ENCODE data around the gene TMEM17. TPM values are rescaled to one million over a fixed set of nuclear protein-coding genes. Genes with fewer than 3 reads are reported as not detected.
A peak's percentile ranks its signal among the peaks of the same experiment; 100 is the strongest.

The TMEM17 gene
- total and polyA plus RNA-seq, 9 of the 15 experiments (the other 6 are each of a cell fraction or from before 2014, with no cell fraction given): 0.58 to 2.2 (median 1.2) TPM

DNA sequence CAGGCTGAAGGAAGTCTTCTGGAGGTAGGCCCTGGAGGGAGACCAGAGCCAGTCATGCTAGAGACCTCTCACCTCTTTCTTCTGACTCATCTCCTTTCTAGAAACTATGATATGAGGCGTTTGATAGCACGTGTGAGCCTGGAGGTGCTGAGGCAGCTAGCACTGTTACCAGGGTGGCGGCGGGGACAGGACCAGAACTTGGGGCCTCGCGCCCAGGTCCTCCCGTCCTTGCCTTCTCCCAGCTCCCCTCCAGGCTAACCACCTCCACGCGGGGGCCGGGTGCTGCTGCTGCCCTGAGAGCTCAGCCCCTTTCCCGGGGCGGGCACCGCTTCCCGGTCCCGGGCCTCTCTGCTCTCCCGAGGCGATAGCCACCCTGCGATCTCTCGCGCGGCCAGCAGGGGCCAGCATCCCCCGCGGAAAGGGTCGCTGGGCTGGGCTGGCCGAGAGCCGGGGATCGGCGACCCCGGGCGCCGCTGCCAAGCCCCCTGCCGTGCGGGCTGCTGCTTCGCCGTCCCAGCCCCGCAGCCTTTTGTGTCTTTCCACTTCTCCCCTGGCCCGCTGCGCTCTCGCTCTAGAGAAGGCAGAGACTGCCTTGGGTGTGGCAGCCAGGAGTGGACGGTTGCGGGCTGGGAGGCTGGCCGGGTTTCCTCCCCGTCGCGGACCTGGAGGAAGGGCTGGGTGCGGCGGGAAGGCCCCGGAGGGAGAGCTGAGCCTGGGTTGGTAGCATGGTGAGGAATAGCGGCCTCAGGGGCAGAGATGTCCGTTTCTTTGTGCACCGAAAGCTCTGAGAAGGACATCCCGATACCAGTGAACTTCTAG lies 49.1 kb downstream of the TMEM17 start:
- BruUV-seq (replicated peaks): no TSS peak
- no peaks in the 10 kb centered on the region for H3K36me3 ChIP-seq (ENCODE audit: control insufficient read depth, insufficient read depth, low read length)
- FAIRE-seq: peak; percentile 32
- in situ Hi-C loops (cut with MboI): loop anchor here (5.0 to 10.0 kb wide), 2 partner anchors 320 to 728 kb away; no protein-coding TSS in a partner anchor
- peak overlapping the region; percentile 51 to 90; a peak in 3 of 4 replicates for H3K9ac ChIP-seq (ENCODE audit: insufficient read depth in 1 of 2, low read depth in 2 of 2, low read length in 2 of 2)
- H3K4me3 ChIP-seq: peak overlapping the region; percentile 46
- H4K20me1 ChIP-seq (replicated peaks; ENCODE audit: control insufficient read depth, insufficient read depth, low read length): no peaks in the 10 kb centered on the region
- WGBS (ENCODE audit: insufficient coverage, low coverage, missing lambda C conversion rate): 8% methylated on average over 43 of the region's 52 CpGs
- ChIA-PET CTCF (ENCODE audit: low intra/inter-chr PET ratio) (interaction anchor here (0.6 to 3.5 kb wide), 6 partner anchors 268 to 845 kb away, joined by 3 to 28 read pairs (median 4); no protein-coding TSS in a partner anchor), POLR2A (interaction anchor here (0.6 to 2.2 kb wide), 9 partner anchors 8 to 1180 kb away, joined by 3 to 6 read pairs (median 3); partner anchors contain the start of gene EHBP1)
- H3K27ac ChIP-seq (ENCODE audit: extremely low read depth, low read depth, low read length): no peak overlapping the region
- peak overlapping the region; percentile 93 for H2AFZ ChIP-seq (ENCODE audit: low read depth, low read length)
- no peaks in the 10 kb centered on the region for H3K79me2 ChIP-seq (ENCODE audit: control insufficient read depth, insufficient read depth, low read length)
- H3K4me1 ChIP-seq (replicated peaks in 1 of 2; ENCODE audit: control insufficient read depth in 2 of 2, insufficient read depth in 2 of 2, low read length in 2 of 2): peaks cover 4 to 12% of the 10 kb centered on the region in 2 experiments; a peak in 3 of 5 replicates
- peaks cover 0 to 10% of the 10 kb centered on the region in 2 experiments; a peak in 3 of 5 replicates for H3K27me3 ChIP-seq (ENCODE audit: control insufficient read depth in 2 of 2, insufficient read depth in 2 of 2, low read length in 2 of 2)
- no peaks in the 10 kb centered on the region for H3K9me1 ChIP-seq (ENCODE audit: control insufficient read depth, insufficient read depth, low read length)
- DNase-seq (ENCODE audit: extremely low read depth in 1 of 4, low spot score in 3 of 4): peak; percentile 68 to 87 (median 84)
- H3K4me2 ChIP-seq (ENCODE audit: insufficient read depth, low read length): peak overlapping the region; percentile 82
- intact Hi-C loops (cut with micrococcal nuclease): loop anchor here (1.0 to 10.0 kb wide), 6 partner anchors 250 to 845 kb away; partner anchors contain the start of gene EHBP1
- peak; percentile 98 for ATAC-seq
- no peaks in the 10 kb centered on the region for H3K9me3 ChIP-seq (replicated peaks; ENCODE audit: control insufficient read depth, insufficient read depth, low read depth, low read length)
- no peak for TF ChIP-seq MYBL2 (IDR thresholded peaks at IDR 0.05; ENCODE audit: low read depth)
- TF ChIP-seq MYBL2 (CRISPR knock-in tag; IDR thresholded peaks at IDR 0.05; ENCODE audit: borderline replicate concordance): no peak
- no peak for TF ChIP-seq CHD1 (IDR thresholded peaks at IDR 0.05; ENCODE audit: low read length)
- peak; percentile 88 for TF ChIP-seq ZBTB7A (IDR thresholded peaks at IDR 0.05; ENCODE audit: borderline replicate concordance, control insufficient read depth, low read depth, low read length)
- no peak for TF ChIP-seq PTBP1 (IDR thresholded peaks at IDR 0.05; ENCODE audit: low read depth, low read length)
- TF ChIP-seq NR2C2 (CRISPR knock-in tag; IDR thresholded peaks at IDR 0.05): no peak
- peak; percentile 34; the same call in 1 of the 2 replicates for TF ChIP-seq NR2C2 (tag; IDR thresholded peaks at IDR 0.05)
- TF ChIP-seq PCBP2 (IDR thresholded peaks at IDR 0.05; ENCODE audit: low read depth, low read length, poor library complexity, severe bottlenecking): no peak
- TF ChIP-seq RBM25 (IDR thresholded peaks at IDR 0.05; ENCODE audit: low read depth, low read length, severe bottlenecking): no peak
- TF ChIP-seq PHF8 (IDR thresholded peaks at IDR 0.05; ENCODE audit: borderline replicate concordance, low read length): peak; percentile 43; the same call in 1 of the 2 replicates
- TF ChIP-seq, protein P1, sequence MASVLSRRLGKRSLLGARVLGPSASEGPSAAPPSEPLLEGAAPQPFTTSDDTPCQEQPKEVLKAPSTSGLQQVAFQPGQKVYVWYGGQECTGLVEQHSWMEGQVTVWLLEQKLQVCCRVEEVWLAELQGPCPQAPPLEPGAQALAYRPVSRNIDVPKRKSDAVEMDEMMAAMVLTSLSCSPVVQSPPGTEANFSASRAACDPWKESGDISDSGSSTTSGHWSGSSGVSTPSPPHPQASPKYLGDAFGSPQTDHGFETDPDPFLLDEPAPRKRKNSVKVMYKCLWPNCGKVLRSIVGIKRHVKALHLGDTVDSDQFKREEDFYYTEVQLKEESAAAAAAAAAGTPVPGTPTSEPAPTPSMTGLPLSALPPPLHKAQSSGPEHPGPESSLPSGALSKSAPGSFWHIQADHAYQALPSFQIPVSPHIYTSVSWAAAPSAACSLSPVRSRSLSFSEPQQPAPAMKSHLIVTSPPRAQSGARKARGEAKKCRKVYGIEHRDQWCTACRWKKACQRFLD (CRISPR knock-in tag; IDR thresholded peaks at IDR 0.05): no peak
- no peak for TF ChIP-seq CAMTA2 (CRISPR knock-in tag; conservative IDR thresholded peaks at IDR 0.05)
- 0 out of 2 replicates have a peak, but pooled peaks have one; percentile 9 for TF ChIP-seq ARID1B (IDR thresholded peaks at IDR 0.05)
- no peak for TF ChIP-seq GTF2A2 (tag; IDR thresholded peaks at IDR 0.05)
- peak; percentile 33; the same call in 1 of the 2 replicates for TF ChIP-seq XRCC5 (IDR thresholded peaks at IDR 0.05; ENCODE audit: low read depth, low read length)
- TF ChIP-seq KDM1A (IDR thresholded peaks at IDR 0.05): no peak
- TF ChIP-seq, protein P2, sequence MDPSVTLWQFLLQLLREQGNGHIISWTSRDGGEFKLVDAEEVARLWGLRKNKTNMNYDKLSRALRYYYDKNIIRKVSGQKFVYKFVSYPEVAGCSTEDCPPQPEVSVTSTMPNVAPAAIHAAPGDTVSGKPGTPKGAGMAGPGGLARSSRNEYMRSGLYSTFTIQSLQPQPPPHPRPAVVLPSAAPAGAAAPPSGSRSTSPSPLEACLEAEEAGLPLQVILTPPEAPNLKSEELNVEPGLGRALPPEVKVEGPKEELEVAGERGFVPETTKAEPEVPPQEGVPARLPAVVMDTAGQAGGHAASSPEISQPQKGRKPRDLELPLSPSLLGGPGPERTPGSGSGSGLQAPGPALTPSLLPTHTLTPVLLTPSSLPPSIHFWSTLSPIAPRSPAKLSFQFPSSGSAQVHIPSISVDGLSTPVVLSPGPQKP (CRISPR knock-in tag; IDR thresholded peaks at IDR 0.05): no peak
- TF ChIP-seq IRF2 (CRISPR knock-in tag; IDR thresholded peaks at IDR 0.05): no peak
- peak; percentile 58 for TF ChIP-seq CCNT2 (IDR thresholded peaks at IDR 0.05; ENCODE audit: borderline replicate concordance, extremely low read depth, insufficient read length, low read depth, low read length)
